GM19324 (cell line): ENCODE results near the gene ECPAS.
"Not testable (repeated sequence)": the region's sequence is repeated elsewhere in the genome, so short reads cannot be mapped to it uniquely, and the experiment has no call there.

Source experiments
- ATAC-seq: cut with Tn5 transposase; IDR thresholded peaks from one replicate; pipeline ENCODE4 v1.9.1; 2021; ENCODE audit warnings: mild to moderate bottlenecking, moderate library complexity; ENCODE audit not compliant: unreplicated experiment, low FRiP score

ECPAS gene

GRCh38 chr9:111362526-111362925, 121.7 kb downstream of the ECPAS start:
- ATAC-seq = no peak

DNA sequence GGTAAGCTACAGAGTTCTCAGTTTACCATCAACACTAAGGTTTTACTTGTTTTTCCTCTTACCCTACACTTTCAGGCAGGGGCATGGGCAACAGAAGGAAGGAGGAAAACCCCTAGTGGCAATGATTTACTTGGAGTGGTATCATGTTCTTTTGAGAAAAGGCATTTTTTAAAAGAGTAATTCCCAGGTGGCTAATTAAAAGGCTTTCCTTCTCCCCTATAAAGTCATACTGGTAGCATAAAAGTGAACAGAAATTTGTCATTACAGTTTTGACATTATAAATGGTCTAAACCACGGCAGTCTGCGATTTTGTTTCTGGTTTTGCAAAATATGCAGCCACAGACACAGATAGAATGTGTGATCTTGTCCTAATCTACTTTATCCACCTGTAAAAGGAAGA, 123.3 kb downstream of the ECPAS start:
- no peak for ATAC-seq

- no peak for ATAC-seq
These were observed 127.5 kb downstream of the ECPAS start for GRCh38 chr9:111356481-111357244.

- ATAC-seq = no peak
These were observed 131.6 kb downstream of the ECPAS start for GRCh38 chr9:111352545-111352944.

DNA sequence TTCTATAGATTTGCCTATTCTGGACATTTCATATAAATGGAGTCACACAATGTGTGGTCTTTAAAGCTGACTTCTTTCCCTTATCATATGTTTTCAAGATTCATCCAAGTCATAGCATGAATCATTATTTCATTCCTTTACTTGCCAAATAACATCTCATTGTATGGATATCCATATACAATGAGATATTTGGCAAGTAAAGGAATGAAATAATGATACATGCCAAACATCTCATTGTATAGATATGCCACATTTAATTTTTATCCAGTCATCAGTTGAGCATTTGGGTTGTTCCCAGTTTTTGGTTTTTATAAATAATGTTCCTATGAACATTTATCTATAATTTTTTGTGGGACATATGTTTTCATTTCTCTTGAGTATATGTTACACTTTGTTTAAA, 133.6 kb downstream of the ECPAS start:
- no peak for ATAC-seq

DNA sequence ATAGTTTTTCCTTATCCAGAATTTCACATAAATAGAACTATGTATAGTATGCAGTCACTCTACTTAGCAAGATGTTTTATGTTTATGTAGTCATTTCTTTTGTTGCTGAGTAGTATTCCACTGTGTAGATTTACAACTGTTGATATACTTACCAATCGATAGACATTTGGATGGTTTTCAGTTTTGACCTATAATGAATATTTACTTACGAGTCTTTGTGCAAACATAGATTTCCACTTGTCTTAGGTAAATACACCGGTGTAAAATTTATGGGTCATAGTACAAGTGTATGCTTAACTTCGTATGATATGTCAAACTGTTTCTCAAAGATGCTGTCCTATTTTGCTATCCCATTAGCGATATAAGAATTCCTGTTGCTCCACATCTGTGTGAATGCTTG, 134.4 kb downstream of the ECPAS start:
- no peak for ATAC-seq

GRCh38 chr9:111348821-111349271, 135.3 kb downstream of the ECPAS start:
- ATAC-seq = no peak

DNA sequence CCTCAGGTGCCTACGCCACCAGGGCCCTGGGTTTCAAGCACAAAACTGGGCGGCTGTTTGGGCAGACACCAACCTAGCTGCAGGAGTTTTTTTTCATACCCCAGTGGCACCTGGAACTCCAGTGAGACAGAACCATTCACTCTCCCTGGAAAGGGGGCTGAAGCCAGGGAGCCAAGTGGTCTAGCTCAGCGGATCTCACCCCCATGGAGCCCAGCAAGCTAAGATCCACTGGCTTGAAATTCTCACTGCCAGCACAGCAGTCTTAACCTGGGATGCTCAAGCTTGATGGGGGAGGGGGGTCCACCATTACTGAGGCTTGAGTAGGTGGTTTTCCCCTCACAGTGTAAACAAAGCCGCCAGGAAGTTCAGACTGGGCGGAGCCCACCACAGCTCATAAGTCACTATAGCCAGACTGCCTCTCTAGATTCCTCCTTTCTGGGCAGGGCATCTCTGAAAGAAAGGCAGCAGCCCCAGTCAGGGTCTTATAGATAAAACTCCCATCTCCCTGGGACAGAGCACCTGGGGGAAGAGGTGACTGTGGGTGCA, 149.8 kb downstream of the ECPAS start:
- not testable (repeated sequence) for ATAC-seq

DNA sequence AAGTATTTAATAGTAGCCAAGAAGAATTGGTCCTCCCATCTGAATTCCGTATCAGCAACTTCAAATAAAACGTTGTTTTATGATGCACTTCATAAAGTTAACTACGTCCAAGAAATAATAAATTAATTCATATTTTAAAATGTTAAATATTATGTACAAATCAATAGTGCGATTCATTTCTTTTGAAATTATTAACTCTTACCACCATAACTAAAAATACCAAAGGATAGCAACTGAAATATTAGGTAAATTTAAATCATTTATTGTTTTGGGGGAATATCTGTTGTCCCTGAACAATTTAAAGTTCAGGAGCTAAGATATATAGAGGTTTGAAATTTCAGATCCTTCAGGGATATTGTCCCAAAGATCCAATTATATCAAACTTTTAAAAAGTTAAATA, 154.1 kb downstream of the ECPAS start, which contains the start of gene OR2K2:
TSS of gene OR2K2 (minus strand) at position 101 of the 400 bp plus-strand sequence. CDS start 1,791 bp downstream, outside the sequence.
- ATAC-seq = no peak

- no peak for ATAC-seq
These were observed 163.6 kb downstream of the ECPAS start for GRCh38 chr9:111320631-111321030.

DNA sequence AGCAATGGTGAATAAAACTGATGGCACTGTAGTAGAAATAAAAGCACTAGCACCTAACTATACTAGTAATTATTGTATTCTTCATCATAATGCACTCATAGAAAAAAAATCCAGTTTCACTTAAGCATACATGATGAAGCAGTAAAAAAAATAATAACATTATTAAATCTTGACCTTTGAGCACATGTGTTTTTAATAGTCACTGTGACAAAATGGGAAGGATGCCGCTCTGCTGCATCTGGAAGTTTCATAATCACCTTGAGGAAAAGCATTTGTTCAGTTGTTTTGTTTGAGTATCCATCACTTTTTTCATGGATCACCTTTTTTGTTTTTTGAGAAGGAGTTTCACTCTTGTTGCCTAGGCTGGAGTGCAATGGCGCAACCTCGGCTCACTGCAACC, 167.4 kb downstream of the ECPAS start:
- ATAC-seq = no peak
